Uterus (tissue), 2 donors: ENCODE results near the gene DGCR2.

Experiments
- POLR2A ChIP-seq, 2 donors: fragments of 450-650 bp; IDR thresholded peaks; one replicate each; pipeline ENCODE4 v1.6.1; 2016; ENCODE audit warnings: antibody characterized with exemption in 2 of 2, mild to moderate bottlenecking in 1 of 2, moderate library complexity in 1 of 2
- TF ChIP-seq, protein P1 (sequence below), 4 experiments: fragments of 200-600 bp in 2 of 4; fragments of 450-650 bp in 2 of 4; sonication (generic) in 2 of 4; IDR thresholded peaks; one replicate each; pipeline ENCODE4 v1.5.1; 2016 to 2019; ENCODE audit warnings: antibody characterized with exemption in 4 of 4, mild to moderate bottlenecking in 2 of 4, moderate library complexity in 1 of 4

DNA sequence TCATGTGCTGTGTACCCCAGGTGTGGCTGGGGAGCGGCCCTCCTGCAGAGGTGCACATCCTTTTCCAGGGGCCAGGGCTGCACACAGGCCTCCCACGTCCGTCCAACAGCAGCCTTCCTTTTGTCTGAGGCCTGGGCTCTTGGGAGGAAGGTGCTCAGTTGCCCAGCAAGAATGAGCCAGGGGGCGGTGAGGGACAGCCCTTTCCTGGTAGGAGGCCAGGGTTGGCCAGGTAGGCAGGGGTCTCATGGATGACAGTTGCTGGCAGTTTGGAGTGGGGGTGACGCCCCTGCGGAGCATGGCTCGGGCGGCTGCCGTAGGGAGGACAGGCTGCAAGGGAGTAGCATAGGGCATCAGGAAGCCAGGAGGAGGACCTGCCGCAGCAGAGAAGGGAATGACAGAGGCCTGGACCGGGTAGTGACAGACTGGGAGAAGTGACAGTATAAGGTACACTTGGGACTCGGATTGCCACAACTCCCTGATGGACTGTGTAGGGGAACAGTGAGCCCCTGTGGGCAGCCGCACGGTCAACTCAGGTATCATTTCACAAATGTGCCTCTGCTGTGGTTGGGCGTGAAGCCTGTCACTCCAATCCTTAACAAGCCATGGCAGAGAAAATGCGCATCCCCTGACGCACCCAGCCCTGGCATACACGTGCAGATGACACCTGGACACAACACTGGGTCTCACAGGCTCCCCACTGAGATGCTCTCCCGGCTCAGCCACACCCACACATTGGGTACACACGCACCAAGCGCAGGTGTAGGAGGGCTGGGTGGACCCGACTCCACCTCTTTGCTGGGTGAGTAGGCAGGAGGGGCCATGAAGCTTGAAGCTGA lies 79.7 kb downstream of the DGCR2 start:
- TF ChIP-seq POLR2A (IDR thresholded peaks at IDR 0.05), result no peak
- TF ChIP-seq, protein P1, sequence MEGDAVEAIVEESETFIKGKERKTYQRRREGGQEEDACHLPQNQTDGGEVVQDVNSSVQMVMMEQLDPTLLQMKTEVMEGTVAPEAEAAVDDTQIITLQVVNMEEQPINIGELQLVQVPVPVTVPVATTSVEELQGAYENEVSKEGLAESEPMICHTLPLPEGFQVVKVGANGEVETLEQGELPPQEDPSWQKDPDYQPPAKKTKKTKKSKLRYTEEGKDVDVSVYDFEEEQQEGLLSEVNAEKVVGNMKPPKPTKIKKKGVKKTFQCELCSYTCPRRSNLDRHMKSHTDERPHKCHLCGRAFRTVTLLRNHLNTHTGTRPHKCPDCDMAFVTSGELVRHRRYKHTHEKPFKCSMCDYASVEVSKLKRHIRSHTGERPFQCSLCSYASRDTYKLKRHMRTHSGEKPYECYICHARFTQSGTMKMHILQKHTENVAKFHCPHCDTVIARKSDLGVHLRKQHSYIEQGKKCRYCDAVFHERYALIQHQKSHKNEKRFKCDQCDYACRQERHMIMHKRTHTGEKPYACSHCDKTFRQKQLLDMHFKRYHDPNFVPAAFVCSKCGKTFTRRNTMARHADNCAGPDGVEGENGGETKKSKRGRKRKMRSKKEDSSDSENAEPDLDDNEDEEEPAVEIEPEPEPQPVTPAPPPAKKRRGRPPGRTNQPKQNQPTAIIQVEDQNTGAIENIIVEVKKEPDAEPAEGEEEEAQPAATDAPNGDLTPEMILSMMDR (IDR thresholded peaks at IDR 0.05), result no peak
